GM18517 (cell line): ENCODE data around the gene WARS2.

Experiments
- ATAC-seq: cut with Tn5 transposase; IDR thresholded peaks from one replicate; pipeline ENCODE4 v1.9.1; 2021; ENCODE audit warnings: mild to moderate bottlenecking, moderate library complexity; ENCODE audit not compliant: unreplicated experiment

Gene WARS2

DNA sequence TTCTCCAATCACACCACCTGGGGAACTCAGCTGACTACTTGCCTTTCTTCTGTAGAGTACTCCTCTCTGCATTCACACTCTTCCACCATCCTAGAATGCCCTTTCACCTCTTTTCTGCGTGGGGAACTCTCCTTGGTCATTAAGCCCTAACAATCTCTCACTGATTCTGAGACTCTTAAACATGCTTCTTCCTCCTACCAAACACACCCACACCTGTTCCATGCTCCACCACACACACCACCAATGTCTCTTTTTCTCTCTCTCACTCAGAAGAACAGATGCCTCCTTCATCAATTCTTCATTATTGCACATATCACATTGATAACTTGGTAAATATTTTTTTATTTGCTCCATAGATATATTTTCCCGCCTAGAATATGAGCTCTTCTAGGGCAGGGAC lies 53.6 kb downstream of the WARS2 start:
- no peak for ATAC-seq

DNA sequence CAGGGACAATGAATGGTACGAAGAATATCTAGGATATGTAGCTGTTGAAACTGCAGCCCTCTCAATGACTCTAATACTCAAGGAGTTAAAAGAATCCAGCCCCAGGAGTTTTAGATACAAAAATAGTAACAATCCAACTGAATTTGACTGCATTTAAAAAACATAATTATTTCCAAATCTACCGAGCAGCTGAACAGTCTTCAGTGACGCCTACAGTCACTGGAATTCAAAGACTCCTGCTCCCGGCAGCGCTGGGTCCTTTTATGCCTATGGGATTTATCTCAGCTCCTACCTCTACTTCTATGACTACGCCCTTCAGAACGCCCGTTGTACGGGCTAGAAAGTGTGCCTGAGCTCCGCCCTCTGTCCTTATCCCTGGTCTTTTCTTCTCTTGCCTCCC lies 55.7 kb downstream of the WARS2 start:
- ATAC-seq = no peak

DNA sequence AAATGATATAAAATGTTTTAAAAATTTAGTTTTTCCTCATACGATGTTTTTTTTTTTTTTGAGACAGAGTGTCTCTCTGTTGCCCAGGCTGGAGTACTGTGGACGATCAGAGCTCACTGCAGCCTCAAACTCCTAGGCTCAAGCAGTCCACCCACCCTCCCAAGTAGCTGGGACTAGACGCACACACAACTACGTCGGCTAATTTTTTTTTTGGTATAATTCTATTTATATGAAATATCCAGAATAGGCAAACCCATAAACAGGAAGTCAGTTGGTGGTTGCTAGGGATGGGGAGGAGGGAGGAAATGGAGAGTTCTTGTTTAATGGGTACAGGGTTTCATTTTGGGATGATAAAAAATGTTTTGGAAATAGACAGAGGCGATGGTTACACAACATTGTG lies 56.5 kb downstream of the WARS2 start:
- no peak for ATAC-seq

DNA sequence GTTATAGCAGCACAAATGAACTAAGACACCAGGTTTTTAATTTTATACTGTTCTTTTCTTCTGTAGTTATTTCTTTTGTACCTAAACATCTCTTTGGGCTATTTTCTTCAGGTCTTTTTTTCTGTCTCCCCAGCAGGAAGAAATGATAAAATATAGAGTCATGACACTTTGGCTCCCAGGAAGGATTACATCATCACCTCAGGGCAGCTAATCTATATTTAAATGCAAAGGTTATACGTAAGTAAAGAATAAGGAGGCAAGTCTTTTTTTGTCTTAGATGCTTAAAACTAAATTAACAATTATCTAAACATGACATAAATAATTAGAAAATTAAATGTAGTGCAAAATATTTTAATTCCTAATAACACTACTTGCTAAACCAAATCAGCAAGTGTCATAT lies 57.0 kb downstream of the WARS2 start:
- no peak for ATAC-seq

DNA sequence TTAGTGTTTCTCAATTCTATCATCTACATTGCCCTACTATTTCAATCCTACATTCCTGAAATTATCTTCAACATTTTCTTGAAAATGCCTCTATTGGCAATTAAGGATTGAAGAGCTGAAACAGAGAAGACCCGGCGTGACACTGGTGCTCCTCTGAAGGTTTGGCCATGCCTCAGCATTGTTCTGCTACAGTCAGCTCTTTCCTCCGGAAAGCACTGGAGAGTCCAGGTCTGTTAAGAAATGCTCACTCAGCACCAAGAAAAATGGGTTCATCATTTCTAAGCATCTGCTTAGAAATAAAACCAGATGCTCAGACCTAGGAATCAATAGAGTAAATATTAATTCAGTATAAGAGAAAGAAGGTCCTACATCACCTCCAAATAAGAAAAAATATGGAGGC lies 58.8 kb downstream of the WARS2 start:
- ATAC-seq = no peak

DNA sequence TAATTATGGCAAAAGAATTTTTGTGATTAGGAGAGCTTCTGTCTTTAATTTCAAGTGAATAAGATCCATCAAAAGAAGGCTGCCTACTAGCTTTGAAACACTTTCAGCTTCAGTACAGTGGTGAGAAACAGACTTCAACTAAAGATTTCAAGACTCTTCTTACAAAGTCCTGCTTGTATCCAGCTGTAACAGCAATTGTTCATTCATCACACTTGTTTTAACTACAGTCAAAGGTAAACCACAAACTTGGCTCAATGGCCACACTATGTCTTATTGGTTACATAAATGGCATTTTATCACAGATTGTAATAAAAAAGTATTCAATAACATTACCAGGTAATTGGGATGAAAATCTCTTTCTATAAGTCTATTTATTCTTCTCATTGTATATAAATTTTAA lies 59.2 kb downstream of the WARS2 start:
- no peak for ATAC-seq

DNA sequence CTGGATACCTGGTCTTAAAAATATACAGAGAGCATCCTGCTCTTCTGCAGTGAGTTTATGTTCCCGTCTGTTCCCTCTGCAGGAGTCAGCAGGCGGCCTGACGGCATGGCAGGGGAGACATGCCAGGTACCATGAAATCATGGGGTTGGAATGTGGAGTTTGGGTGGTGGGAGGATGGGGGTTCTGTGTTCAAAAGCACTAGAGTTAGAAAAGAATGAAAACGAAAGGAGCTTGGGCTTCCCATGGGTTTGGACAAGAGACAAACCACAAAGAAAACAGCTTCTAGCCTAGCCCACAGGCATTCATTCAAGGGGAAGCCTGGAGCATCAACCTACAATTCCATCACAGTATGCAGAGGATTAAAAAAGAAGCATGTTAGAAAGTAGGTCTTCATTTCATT lies 59.9 kb downstream of the WARS2 start:
- ATAC-seq = no peak

- ATAC-seq = no peak
These were observed 60.6 kb downstream of the WARS2 start for GRCh38 chr1:119079881-119080280.

GRCh38 chr1:119075614-119076013 lies 64.8 kb downstream of the WARS2 start:
- ATAC-seq = no peak

- ATAC-seq = no peak
These were observed 69.1 kb downstream of the WARS2 start for GRCh38 chr1:119071321-119071720.

- ATAC-seq = no peak
These were observed 70.8 kb downstream of the WARS2 start for GRCh38 chr1:119069682-119070081.

GRCh38 chr1:119068427-119068826 lies 72.0 kb downstream of the WARS2 start:
- no peak for ATAC-seq

GRCh38 chr1:119061700-119062099 lies 78.8 kb downstream of the WARS2 start:
- no peak for ATAC-seq

GRCh38 chr1:119055568-119055967 lies 84.9 kb downstream of the WARS2 start:
- no peak for ATAC-seq

DNA sequence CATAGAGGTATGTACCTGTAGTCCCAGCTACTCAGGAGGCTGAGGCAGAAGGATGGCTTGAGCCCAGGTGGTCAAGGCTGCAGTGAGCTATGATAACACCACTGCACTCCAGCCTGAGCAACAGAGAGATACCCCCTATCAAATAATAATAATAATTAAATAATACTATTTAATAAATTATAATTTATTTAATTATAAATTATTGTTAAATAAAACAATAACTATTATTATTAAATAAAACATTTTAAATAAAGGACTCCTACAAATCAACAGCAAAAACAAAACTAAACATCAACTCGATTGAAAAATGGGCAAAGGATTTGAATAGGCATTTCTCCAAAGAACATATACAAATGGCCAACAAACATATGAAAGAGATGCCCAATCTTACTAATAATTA lies 86.5 kb downstream of the WARS2 start:
- ATAC-seq = no peak

DNA sequence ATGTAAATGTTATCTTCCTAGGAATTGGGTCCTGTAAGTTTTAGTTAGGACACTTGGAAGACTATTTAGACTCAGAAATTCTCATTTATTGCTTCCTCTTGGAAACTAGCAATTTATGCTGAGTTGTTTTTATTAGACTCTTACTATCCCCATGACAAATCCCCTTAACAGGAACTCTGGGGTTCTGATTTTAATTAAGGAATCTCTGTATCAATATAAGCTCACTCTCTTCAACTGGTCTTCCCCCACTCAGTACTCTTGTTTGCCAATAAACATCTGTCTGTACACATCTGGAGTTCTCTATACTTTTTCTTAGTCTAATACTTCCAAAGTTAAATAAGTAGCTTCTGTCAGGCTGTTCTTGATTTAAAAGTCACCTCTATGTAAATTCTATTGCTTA lies 88.2 kb downstream of the WARS2 start:
- no peak for ATAC-seq

DNA sequence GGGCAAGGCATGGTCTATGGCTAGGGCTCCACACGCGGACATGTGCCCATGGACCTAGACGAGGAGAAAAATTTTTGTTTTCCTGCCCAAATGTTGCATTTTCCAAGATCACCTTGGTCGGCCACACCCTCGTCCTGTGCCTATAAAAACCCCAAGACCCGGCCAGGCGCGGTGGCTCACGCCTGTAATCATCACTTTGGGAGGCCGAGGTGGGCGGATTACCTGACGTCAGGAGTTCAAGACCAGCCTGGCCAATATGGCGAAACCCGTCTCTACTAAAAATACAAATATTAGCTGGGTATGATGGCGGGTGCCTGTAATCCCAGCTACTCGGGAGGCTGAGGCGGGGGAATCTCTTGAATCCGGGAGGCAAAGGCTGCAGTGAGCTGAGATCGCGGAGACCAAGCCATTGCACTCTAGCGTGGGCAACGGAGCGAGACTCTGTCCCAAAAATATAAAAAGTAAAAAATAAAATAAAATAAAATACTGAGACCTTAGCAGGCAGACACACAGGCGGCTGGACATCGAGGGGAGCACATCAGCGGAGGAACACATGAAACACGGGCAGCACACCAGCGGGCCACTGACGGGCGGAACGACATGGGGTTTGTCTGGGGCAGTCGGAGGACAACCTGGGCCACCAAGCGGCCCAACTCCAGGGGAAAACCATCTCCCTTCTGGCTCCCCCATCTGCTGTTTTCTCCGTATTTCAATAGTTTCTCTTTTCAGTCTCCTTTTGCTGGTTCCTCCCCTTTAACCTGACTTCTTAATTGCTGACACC lies 91.6 kb downstream of the WARS2 start:
- ATAC-seq = no peak

GRCh38 chr1:119046785-119047438 lies 93.5 kb downstream of the WARS2 start:
- ATAC-seq = no peak

DNA sequence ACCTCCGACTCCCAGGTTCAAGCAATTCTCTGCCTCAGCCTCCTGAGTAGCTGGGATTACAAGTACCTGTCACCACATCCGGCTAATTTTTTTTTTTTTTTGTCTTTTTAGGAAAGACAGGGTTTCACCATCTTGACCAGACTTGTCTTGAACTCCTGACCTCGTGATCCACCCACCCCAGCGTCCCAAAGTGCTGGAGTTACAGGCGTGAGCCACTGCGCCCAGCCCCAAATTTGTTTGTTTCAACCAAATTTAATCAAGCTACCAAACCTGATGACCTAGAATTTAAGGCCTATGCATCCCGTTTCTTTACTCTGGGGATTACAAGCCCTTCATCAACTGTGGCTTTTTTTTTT lies 94.0 kb downstream of the WARS2 start:
- no peak for ATAC-seq

- no peak for ATAC-seq
These were observed 95.2 kb downstream of the WARS2 start for GRCh38 chr1:119045096-119045746.

GRCh38 chr1:119040906-119041305 lies 99.5 kb downstream of the WARS2 start:
- ATAC-seq = no peak

GRCh38 chr1:119040489-119040888 lies 100.0 kb downstream of the WARS2 start:
- no peak for ATAC-seq
